Measurements from ENCODE around the gene FAM193A.
A peak's percentile ranks its signal among the peaks of the same experiment; 100 is the strongest.
"Not testable (repeated sequence)": the region's sequence is repeated elsewhere in the genome, so short reads cannot be mapped to it uniquely, and the experiment has no call there.

Gene FAM193A

GRCh38 chr4:2536193-2537010 is at the start of gene FAM193A:
Gene FAM193A, plus strand, starts transcription at chr4:2536647. Its CDS starts 269 bp downstream, at chr4:2536916.
- DNase-seq: peak; percentile 78

GRCh38 chr4:2486981-2487380 is 49.5 kb upstream of the FAM193A start:
- no peak for DNase-seq

- DNase-seq: no peak
Measured at GRCh38 chr4:2487632-2488031, 48.8 kb upstream of the FAM193A start.

DNA sequence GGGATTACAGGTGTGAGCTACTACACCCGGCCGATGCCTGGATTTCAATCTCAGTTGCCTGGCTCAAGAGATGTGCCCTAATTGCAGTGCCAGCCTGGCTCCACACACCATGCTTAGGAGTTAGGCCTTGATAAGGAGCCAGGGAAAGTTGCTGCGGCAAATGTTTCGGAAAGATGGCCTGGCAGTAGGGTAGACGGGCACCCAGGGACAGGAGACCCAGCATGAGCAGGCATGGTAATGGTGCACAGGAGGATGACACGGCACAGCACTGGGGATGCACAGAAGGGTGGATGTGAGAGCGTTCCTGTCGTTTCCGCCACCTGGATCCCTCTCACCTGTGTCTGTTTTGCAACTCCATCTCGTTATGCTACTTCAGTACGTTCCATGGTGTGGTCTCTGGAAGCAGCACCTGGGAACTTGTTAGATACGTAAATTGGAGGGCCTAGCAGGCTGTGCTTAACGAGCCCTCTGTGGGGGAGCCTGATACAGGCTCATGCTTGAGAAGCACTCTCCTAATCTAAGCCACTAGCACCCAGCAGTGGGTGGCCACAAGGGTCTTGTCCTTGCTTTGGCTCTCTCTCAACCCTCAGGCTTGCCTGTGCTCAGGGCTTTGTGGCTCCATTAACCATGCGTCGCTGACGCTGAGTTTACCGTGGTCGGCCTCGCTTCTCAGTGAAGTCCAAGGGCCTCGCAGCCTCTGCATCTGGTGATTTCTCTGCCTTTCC is 47.2 kb upstream of the FAM193A start:
- DNase-seq: no peak

DNA sequence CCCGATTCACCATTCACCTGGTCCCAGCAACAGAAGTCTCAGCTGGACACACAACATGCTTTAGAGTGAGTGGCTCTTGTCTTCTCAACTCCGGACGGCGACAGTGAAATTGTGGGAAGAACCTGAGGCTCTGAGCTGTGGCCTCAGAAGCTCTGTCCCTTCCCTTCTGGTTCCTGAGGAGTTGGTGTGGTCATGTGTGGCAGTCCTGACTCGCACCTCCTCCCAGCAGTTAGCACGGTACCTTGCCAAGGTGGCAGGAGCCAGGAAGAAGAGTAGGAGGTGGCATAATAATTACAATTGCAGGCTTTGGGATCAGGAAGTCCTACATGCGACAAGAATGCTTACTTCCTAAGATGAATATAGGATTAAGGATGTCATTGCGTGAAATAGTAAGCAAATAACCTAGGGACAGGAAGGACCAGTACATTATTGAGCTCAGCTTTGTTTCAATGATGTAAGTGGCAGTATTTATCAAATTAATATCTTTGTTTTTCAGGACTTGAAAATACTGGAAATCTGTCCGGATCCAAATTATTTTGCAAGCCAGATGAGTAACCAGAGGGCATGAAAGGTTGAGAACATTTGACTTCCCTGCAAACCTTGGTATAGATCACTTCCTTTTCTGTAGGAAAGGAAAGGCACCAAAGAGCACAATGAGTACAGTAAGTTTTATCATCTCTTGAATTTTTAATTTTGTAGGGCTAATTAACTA is 46.5 kb upstream of the FAM193A start:
- DNase-seq: no peak

DNA sequence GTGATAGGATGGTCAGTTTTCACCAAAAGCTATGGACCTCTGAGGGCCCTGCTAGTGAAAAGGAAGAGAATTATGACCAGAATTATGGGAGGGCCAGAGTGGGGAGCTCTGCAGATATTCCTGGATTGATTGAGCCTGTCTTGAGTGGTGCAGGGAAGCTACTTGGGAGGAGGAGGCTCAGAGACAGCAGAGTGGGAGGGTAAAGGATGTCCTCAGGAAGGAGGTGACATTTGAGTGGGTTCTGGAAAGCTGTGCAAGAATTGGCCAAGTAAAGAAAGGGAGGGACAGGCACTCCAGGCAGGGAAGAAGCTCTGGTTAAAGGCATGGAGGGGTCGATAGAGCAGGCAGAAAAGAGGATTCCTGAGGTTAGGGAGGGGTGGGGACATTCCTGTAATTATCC is 43.5 kb upstream of the FAM193A start:
- no peak for DNase-seq

GRCh38 chr4:2494992-2495391 is 41.5 kb upstream of the FAM193A start:
- no peak for DNase-seq

GRCh38 chr4:2497324-2497723 is 39.1 kb upstream of the FAM193A start:
- no peak for DNase-seq

DNA sequence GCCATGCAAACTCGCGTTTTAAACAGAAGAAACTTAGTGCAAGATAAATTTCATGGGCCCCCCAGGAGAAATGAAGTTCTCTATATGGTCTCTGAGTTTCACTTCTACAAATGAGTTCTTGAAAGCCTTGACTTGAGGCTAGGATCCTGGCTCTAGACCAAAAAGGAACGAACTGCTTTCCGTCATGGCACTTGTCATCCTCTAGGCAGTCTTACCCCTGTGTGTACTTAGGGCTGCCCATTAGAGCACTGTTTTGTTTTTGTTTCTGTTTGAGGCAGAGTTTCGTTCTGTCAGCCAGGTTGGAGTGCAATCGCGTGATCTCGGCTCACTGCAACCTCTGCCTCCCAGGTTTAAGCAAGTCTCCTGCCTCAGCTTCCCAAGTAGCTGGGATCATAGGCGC is 38.5 kb upstream of the FAM193A start:
- no peak for DNase-seq

GRCh38 chr4:2500547-2500946 is 35.9 kb upstream of the FAM193A start:
- DNase-seq: no peak

- no peak for DNase-seq
Measured at GRCh38 chr4:2501034-2501594, 35.3 kb upstream of the FAM193A start.

- no peak for DNase-seq
Measured at GRCh38 chr4:2503809-2504208, 32.6 kb upstream of the FAM193A start.

DNA sequence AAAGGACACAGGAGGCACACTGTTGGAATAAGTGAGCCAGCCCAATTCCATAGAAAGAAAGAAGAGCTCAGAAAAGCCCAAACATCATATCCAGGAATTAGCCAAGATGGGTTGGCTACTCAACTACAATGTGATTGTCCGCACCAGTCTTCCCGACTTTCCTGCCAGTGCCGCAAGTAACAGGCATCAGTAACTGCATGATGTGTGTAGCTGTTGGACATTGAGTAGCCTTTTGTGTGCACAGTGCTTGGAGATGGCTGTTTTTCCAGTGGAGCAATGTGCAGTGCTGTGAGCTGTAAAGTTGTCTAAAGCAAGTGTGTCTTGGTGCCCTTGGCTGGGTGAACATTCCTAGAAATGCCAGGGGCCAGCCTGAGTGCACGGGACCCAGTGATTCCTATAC is 29.2 kb upstream of the FAM193A start:
- DNase-seq: no peak

DNA sequence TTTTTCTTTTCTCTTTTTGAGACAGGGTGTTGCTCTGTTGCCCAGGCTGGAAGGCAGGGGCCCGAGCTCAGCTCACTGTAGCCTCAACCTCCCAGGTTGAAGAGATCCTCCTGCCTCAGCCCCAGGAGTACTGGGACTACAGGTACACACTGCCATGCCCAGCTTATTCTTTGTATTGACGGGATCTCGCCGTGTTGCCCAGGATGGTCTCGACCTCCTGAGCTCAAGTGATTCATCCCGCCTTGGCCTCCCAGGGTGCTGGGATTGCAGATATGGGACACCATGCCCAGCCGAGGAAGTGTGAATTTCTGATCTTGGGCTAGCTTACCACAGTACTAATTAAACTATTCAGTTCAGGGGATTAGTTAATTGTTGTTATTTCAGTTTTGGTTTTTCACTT is 28.6 kb upstream of the FAM193A start:
- DNase-seq: no peak

DNA sequence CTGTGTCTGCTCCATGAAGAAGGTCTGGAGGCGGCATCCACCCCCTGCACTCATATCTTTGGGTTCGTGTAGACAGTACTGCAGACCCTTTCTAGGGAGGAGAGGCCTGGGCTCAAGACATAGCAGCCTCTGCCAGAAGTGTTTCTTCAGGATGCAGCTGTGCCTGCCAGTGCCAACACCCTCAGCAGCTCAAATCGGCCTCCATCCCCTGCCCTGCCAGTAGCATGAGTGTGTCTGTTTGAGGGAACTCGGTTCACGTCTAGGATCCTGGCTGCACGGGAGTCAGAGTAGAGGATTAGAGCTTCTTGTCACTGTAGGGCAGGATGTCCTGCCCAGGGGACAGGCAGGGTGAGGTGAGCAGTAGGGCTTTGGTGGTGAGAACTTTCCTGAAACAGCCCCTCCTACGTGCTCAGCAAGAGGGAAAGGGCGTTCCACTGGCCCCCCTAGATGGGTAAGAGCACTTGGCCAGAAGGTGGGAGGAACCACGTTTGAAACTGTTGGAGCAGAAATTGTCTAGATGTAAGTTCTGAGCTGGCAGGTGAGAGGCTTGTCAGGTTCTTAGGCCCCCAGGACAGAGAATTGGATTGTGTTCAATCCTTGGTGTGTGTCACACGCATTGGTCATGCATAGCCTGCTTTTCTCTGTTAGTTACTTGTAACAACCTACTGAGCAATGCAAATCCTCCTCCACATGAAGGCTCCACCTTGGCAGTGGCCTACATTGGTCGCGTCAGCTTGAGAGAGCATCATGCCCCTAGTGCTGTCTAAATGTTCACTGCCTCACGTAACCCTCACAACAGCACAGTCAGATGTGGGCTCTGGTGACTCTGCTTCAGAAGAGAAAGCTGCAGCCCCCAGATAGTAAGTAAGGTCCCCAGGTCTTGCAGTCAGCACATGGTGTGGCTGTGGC is 25.8 kb upstream of the FAM193A start:
- no peak for DNase-seq

- DNase-seq: no peak
Measured at GRCh38 chr4:2511645-2512131, 24.8 kb upstream of the FAM193A start.

GRCh38 chr4:2512396-2513135 is 23.9 kb upstream of the FAM193A start:
- DNase-seq: no peak

GRCh38 chr4:2514193-2514592 is 22.3 kb upstream of the FAM193A start:
- not testable (repeated sequence) for DNase-seq

GRCh38 chr4:2514944-2515343 is 21.5 kb upstream of the FAM193A start:
- not testable (repeated sequence) for DNase-seq

DNA sequence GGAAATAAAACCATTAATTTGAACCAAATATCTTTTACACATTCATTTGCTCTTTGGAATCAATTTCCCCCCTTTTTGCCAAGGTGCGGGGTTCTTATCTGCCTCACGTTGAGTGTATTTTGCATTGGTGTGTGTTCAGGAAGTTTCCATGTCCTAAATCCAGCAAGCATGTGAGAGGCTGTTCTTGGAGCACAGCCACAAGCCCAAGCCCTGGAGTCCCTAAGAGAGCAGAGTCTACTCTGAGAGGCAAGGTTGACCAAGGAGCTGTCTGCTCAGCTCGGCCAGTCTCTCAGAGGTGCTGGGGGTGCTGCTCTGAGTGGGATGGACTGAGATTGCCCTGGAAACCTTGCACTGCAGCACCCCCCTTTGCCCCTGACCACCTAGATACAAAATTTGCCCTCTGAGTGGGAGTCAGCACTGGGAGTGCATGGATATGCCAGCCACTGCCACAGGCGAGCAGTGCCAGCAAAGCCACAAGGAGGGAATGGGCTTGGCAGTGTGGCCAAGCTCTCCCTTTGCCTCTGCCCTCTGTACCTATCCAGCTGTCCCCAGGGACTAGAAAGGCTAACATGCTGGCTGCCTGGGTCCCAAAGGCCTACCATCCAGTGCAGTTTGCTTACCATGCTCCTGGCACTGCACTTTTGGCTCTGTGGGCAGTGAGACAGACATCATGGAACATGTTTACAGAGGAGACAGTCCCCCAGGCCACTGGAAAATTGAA is 20.5 kb upstream of the FAM193A start:
- no peak for DNase-seq

DNA sequence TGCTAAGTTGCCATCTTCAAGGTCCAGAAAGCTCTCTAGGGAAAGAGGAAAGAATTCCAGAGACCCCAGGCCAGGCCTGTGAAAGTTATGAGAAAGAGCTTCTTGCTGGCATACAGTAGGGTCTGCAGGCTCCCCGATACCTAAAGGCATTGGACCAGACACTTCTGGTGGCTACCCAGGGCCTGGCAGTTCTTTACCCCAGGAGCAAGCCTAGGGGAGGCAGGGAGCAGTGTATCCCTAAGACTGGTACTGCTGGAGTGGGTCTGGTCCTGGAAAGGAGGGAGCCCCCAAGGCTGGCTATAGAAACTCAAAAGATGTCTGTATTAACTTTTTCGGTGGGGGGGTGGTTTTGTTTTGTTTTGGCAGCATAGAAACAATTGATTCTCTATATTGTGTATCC is 19.8 kb upstream of the FAM193A start:
- no peak for DNase-seq

All from NCI-H1436 treated with DMSO at 0.1 percent for 48 hours (cell line).